ENCODE results near the gene AGMO. TPM values are rescaled to one million over a fixed set of nuclear protein-coding genes. Genes with fewer than 3 reads are reported as not detected.

The AGMO gene
- total and polyA plus RNA-seq, 2 of the 8 experiments (the other 6 are each of a cell fraction or from before 2014, with no cell fraction given): 0.22 to 0.45 TPM

DNA sequence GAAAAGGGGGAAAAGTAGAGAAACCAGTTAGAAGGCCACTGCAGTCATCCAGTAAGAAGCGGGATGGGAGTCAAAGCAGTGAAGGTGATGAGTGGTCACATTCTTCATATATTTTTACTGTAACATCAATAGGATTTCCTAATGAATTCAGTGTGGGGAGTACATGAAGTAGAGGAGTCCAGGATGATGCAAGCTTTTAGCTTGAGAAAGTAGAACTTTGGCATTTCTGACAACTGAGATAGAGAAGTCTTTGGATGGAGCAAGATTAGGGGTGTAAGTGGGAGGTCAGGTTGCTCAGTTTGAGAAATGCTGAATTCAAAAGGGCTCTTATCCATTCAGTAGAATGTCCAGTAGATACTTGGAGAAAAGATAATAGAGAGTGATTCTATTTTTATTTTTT lies 395.2 kb downstream of the AGMO start:
- 91% methylated on average over 1 of the region's 1 CpG; no CpG with 5 or more reads in 1 of the 2 experiments for WGBS, 2 experiments (ENCODE audit: extremely low coverage in 1 of 2, insufficient coverage in 1 of 2, insufficient read length in 1 of 2, insufficient replicate concordance in 2 of 2, low coverage in 1 of 2, low lambda C conversion rate in 2 of 2, missing lambda C conversion rate in 1 of 2)
- POLR2A ChIA-PET (ENCODE audit: partially characterized antibody): no interaction called here

More for the DNA sequence above, 395.2 kb downstream of the AGMO start:
- Histone ChIP-seq H3K27me3 (replicated peaks in 1 of 4; ENCODE audit: control insufficient read depth in 3 of 4, extremely low read depth in 1 of 4, insufficient read depth in 3 of 4, low read length in 3 of 4) (no peaks in the 10 kb centered on the region), H3K14ac (ENCODE audit: insufficient read length) (no peak overlapping the region), H4K8ac (ENCODE audit: extremely low read depth, insufficient read depth, low read length) (no peak overlapping the region), H3K4me1 (replicated peaks in 1 of 4; ENCODE audit: control insufficient read depth in 3 of 4, insufficient read depth in 4 of 4, low read length in 3 of 4) (no peaks in the 10 kb centered on the region), H2BK5ac (ENCODE audit: low read depth, low read length) (no peak overlapping the region), H3K4me3 (ENCODE audit: extremely low read depth in 1 of 4, insufficient read depth in 2 of 4, low read depth in 3 of 4, low read length in 4 of 4) (no peak overlapping the region), H3K4ac (replicated peaks; ENCODE audit: insufficient read length, low read depth, low read length) (no peak overlapping the region), H4K5ac (ENCODE audit: insufficient read length, low read depth, low read length) (no peak overlapping the region), H2BK15ac (ENCODE audit: low read length) (no peak overlapping the region), H4K20me1 (replicated peaks in 1 of 2; ENCODE audit: control insufficient read depth in 1 of 2, insufficient read depth in 2 of 2, low read length in 2 of 2) (no peaks in the 10 kb centered on the region), H2AK5ac (ENCODE audit: low read depth, low read length) (no peak overlapping the region), H2BK12ac (ENCODE audit: low read depth, low read length) (no peak overlapping the region), H3K23ac (ENCODE audit: insufficient read length) (no peak overlapping the region), H3K27ac (ENCODE audit: low read depth, low read length) (no peak overlapping the region), H3K79me1 (ENCODE audit: low read depth, low read length) (no peaks in the 10 kb centered on the region), H4K91ac (replicated peaks; ENCODE audit: insufficient read length, low read length) (no peak overlapping the region), H3K79me2 (ENCODE audit: control insufficient read depth in 1 of 2, insufficient read depth in 2 of 2, low read length in 2 of 2) (no peaks in the 10 kb centered on the region), H3K56ac (replicated peaks; ENCODE audit: insufficient read length, low read depth, low read length) (no peak overlapping the region), H3K36me3 (ENCODE audit: control insufficient read depth in 2 of 4, insufficient read depth in 4 of 4, low read length in 3 of 4) (no peaks in the 10 kb centered on the region), H2BK120ac (replicated peaks; ENCODE audit: low read depth, low read length) (no peak overlapping the region), H3K4me2 (ENCODE audit: insufficient read depth in 1 of 2, low read depth in 2 of 2, low read length in 2 of 2) (no peak overlapping the region), H3K23me2 (ENCODE audit: low read depth, low read length) (no peaks in the 10 kb centered on the region), H2AFZ (ENCODE audit: low read length) (no peak overlapping the region), H2BK20ac (ENCODE audit: low read length) (no peak overlapping the region), H3K18ac (ENCODE audit: extremely low read depth, low read length) (no peak overlapping the region), H3K9ac (replicated peaks in 1 of 4; ENCODE audit: extremely low read depth in 1 of 4, low read depth in 3 of 4, low read length in 3 of 4) (no peak overlapping the region), H3K9me3 (ENCODE audit: insufficient read depth in 2 of 2, low read depth in 1 of 2, low read length in 1 of 2) (no peaks in the 10 kb centered on the region)
- CTCF ChIA-PET (ENCODE audit: partially characterized antibody): interaction anchor here (1.3 kb wide), 1 partner anchor 12 kb away, joined by 3 read pairs; no protein-coding TSS in a partner anchor
- DNase-seq (ENCODE audit: low read depth in 1 of 2, low spot score in 2 of 2): no peak
- no peak for TF ChIP-seq TAF1 (IDR thresholded peaks at IDR 0.05; ENCODE audit: low read depth, low read length)
- no peak for TF ChIP-seq RBBP5 (IDR thresholded peaks at IDR 0.05; ENCODE audit: borderline replicate concordance, low read depth, low read length)
- no peak for FAIRE-seq
